Lower lobe of right lung (tissue), 2 donors: ENCODE data around the gene KRIT1. TPM values are rescaled to one million over a fixed set of nuclear protein-coding genes. Genes with fewer than 3 reads are reported as not detected.

ENCODE experiments used
- ATAC-seq, 2 donors: fragments of 200-7000 bp; cut with Tn5 transposase; one replicate each; pipeline ENCODE4 v1.9.1; 2020 to 2022; ENCODE audit warnings: mild to moderate bottlenecking in 2 of 2, moderate library complexity in 2 of 2
- DNase-seq: peaks from one replicate; pipeline ENCODE4 v3.0.0-alpha.2; 2020
- H3K27ac ChIP-seq: fragments of 200-600 bp; one replicate; pipeline ENCODE4 v1.8.0; 2022
- H3K27me3 ChIP-seq: fragments of 200-600 bp; one replicate; pipeline ENCODE4 v1.8.0; 2022; ENCODE audit warnings: low read depth
- H3K36me3 ChIP-seq: fragments of 200-600 bp; one replicate; pipeline ENCODE4 v1.8.0; 2022; ENCODE audit warnings: mild to moderate bottlenecking
- H3K4me1 ChIP-seq: fragments of 200-600 bp; one replicate; pipeline ENCODE4 v1.8.0; 2022
- H3K4me3 ChIP-seq: fragments of 200-600 bp; one replicate; pipeline ENCODE4 v1.8.0; 2022; ENCODE audit warnings: mild to moderate bottlenecking
- H3K9me3 ChIP-seq: fragments of 200-600 bp; one replicate; pipeline ENCODE4 v1.8.0; 2022
- intact Hi-C: fragments of 100-400 bp; cut with DNase I; formaldehyde crosslinking; loops from one replicate; pipeline ENCODE4 v1.11.0; 2022
- total RNA-seq: library from RNA; stranded (reverse); fragmentation: NEBNext Ultra II Directional; extraction: Animal tissue kit (Norgen Biotek cat#: 25700); gene quantifications from one replicate; pipeline ENCODE4 v1.2.1, GENCODE V29; 2021
- TF ChIP-seq, protein P1 (sequence below): fragments of 200-600 bp; IDR thresholded peaks from one replicate; pipeline ENCODE4 v1.8.0; 2022; ENCODE audit warnings: antibody characterized with exemption, mild to moderate bottlenecking
- donor health status: DM: no; HTN: yes; CAD: no; lungs with severe emphysema.

KRIT1 gene
- total RNA-seq, 1 donor from 2014 or later: 49.0 TPM

GRCh38 chr7:92246360-92247101 is 817 bp upstream of the KRIT1 start:
- DNase-seq (peak; percentile 41), ATAC-seq (peak; percentile 38 to 60)
- no peaks in the 10 kb centered on the region for H3K27me3 ChIP-seq
- peaks cover 9% of the 10 kb centered on the region for H3K36me3 ChIP-seq
- peak overlapping the region; percentile 87 for H3K4me3 ChIP-seq
- peak overlapping the region; percentile 94 for H3K27ac ChIP-seq
- H3K4me1 ChIP-seq: peaks cover 45% of the 10 kb centered on the region
- intact Hi-C loops: no loop called here
- no peaks in the 10 kb centered on the region for H3K9me3 ChIP-seq
- TF ChIP-seq, protein P1, sequence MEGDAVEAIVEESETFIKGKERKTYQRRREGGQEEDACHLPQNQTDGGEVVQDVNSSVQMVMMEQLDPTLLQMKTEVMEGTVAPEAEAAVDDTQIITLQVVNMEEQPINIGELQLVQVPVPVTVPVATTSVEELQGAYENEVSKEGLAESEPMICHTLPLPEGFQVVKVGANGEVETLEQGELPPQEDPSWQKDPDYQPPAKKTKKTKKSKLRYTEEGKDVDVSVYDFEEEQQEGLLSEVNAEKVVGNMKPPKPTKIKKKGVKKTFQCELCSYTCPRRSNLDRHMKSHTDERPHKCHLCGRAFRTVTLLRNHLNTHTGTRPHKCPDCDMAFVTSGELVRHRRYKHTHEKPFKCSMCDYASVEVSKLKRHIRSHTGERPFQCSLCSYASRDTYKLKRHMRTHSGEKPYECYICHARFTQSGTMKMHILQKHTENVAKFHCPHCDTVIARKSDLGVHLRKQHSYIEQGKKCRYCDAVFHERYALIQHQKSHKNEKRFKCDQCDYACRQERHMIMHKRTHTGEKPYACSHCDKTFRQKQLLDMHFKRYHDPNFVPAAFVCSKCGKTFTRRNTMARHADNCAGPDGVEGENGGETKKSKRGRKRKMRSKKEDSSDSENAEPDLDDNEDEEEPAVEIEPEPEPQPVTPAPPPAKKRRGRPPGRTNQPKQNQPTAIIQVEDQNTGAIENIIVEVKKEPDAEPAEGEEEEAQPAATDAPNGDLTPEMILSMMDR: peak; percentile 3

DNA sequence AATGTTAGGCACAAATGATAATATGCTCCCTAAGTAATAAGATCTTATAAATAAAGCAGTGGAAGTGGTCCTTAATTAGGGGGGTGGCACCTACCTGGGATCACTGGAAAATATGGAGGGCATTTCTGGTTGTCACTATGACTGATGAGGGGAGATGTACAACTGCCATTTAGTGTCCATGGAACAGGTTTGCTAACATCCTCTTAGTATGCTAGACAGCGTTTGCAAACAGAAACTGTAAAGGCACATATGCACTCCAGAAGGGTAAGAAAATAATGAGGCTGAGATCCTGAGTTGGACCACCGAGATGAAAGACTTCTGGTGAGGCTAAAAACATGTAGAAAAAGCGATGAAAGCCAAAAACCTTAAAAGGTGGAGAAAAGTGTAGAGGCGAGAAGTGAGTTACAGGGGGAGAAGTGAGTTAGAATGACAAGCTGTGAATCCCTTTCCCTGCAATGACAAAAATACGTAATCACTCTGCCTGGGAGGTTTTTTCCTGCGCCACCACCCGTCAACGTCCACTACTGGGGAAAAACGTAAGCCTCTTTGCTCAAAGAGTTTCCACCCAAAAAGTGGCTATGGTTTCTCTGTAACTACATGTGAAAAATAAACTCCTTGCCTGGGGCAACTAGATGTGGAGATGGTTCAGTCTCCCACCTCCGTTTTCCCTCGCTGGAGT is 767 bp downstream of the KRIT1 start:
- Histone ChIP-seq H3K27ac (peak overlapping the region; percentile 94), H3K4me1 (peaks cover 45% of the 10 kb centered on the region), H3K27me3 (no peaks in the 10 kb centered on the region), H3K9me3 (no peaks in the 10 kb centered on the region), H3K4me3 (peak overlapping the region; percentile 87), H3K36me3 (peaks cover 25% of the 10 kb centered on the region)
- ATAC-seq: peak; percentile 13 to 23
- TF ChIP-seq, protein P1: no peak
- intact Hi-C loops: no loop called here
- no peak for DNase-seq

DNA sequence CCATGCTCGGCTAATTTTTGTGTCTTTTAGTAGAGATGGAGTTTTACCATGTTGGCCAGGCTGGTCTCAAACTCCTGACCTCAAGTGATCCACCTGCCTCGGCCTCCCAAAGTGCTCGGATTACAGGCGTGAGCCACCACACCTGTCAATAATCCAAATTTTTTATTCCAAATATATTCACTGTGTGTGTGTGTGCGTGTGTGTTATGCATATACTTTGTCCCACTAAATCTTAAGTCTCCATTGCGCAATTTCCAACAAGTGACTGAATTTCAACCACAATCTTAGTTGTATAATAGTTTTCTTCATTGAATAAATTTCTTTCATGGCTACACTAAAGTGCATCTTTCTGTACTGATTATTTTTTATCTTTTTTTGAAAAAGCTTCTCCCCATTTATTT is 2.7 kb downstream of the KRIT1 start:
- intact Hi-C loops: no loop called here
- no peaks in the 10 kb centered on the region for H3K27me3 ChIP-seq
- no peak overlapping the region for H3K4me3 ChIP-seq
- DNase-seq: no peak
- H3K27ac ChIP-seq: no peak overlapping the region
- TF ChIP-seq, protein P1: no peak
- peaks cover 44% of the 10 kb centered on the region for H3K36me3 ChIP-seq
- ATAC-seq: no peak
- H3K9me3 ChIP-seq: no peaks in the 10 kb centered on the region
- peaks cover 39% of the 10 kb centered on the region for H3K4me1 ChIP-seq

DNA sequence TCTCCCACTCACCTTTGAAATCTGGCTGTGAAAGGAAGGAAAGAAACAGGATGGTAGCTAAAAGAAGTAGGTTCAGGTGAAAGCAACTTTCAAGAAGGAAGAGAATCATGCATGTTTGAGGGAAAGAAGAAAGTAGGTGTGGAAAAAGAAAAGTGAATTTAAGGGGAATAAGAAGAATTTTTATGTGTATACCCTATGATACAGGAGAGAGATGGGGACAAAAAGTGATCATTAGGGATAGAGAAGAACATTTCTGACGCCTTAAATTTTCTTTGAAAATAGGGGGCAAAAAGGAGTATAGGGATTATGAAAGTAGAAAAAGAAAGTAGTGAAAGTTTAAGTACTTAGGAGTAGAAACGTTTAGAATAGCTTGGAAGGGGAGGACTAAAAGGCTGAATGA is 15.2 kb downstream of the KRIT1 start:
- H3K4me1 ChIP-seq: no peaks in the 10 kb centered on the region
- intact Hi-C loops: no loop called here
- H3K36me3 ChIP-seq: peaks cover 96% of the 10 kb centered on the region
- H3K4me3 ChIP-seq: no peak overlapping the region
- no peak for DNase-seq
- ATAC-seq: no peak
- H3K27me3 ChIP-seq: no peaks in the 10 kb centered on the region
- TF ChIP-seq, protein P1: no peak
- no peaks in the 10 kb centered on the region for H3K9me3 ChIP-seq
- no peak overlapping the region for H3K27ac ChIP-seq

- no peak overlapping the region for H3K27ac ChIP-seq
- peaks cover 96% of the 10 kb centered on the region for H3K36me3 ChIP-seq
- no peaks in the 10 kb centered on the region for H3K9me3 ChIP-seq
- TF ChIP-seq, protein P1: no peak
- H3K4me3 ChIP-seq: no peak overlapping the region
- no peaks in the 10 kb centered on the region for H3K27me3 ChIP-seq
- DNase-seq (no peak), ATAC-seq (no peak)
- no peaks in the 10 kb centered on the region for H3K4me1 ChIP-seq
- intact Hi-C loops: no loop called here
Measured at GRCh38 chr7:92228742-92229141, 17.0 kb downstream of the KRIT1 start.
